Stimulated activated effector memory CD8-positive, alpha-beta T cell treated with anti-CD3 and anti-CD28 coated beads, Interleukin-12 subunit alpha, Interleukin-12 subunit beta, amount 100 ng/mL, for 72 hours (primary cell): ENCODE measurements around the gene PKP2.

Experiments used
- ATAC-seq: fragments of 150-1000 bp; cut with Tn5 transposase; 2 replicates; pipeline ENCODE4 v1.10.0; 2021
- DNase-seq, 2 donors: peaks; one replicate each; pipeline ENCODE4 v3.0.0; 2021 to 2022; ENCODE audit warnings: low spot score in 2 of 2
- H3K27ac Mint-ChIP-seq: one replicate; pipeline ENCODE4 v1.8.0; 2022; ENCODE audit warnings: mild to moderate bottlenecking, mixed read lengths
- H3K36me3 Mint-ChIP-seq: one replicate; pipeline ENCODE4 v1.8.0; 2022; ENCODE audit warnings: mild to moderate bottlenecking, mixed read lengths
- H3K4me1 Mint-ChIP-seq: one replicate; pipeline ENCODE4 v1.8.0; 2022; ENCODE audit warnings: mixed read lengths
- H3K4me3 Mint-ChIP-seq: one replicate; pipeline ENCODE4 v1.8.0; 2022; ENCODE audit warnings: mild to moderate bottlenecking, mixed read lengths
- H3K9me3 Mint-ChIP-seq: one replicate; pipeline ENCODE4 v1.8.0; 2022; ENCODE audit warnings: mixed read lengths

Gene PKP2

GRCh38 chr12:32820376-32820931 lies 76.1 kb downstream of the PKP2 start:
- Mint-ChIP-seq H3K36me3 (no peaks in the 10 kb centered on the region), H3K9me3 (no peaks in the 10 kb centered on the region), H3K4me3 (no peak overlapping the region), H3K27ac (no peak overlapping the region), H3K4me1 (no peaks in the 10 kb centered on the region)
- ATAC-seq (no peak), DNase-seq (no peak)

- Mint-ChIP-seq H3K27ac (no peak overlapping the region), H3K9me3 (no peaks in the 10 kb centered on the region), H3K4me3 (no peak overlapping the region), H3K36me3 (no peaks in the 10 kb centered on the region), H3K4me1 (no peaks in the 10 kb centered on the region)
- no peak for DNase-seq
- ATAC-seq: no peak
Measured at GRCh38 chr12:32819424-32819823, 77.2 kb downstream of the PKP2 start.

GRCh38 chr12:32811686-32812392 lies 84.7 kb downstream of the PKP2 start:
- Mint-ChIP-seq H3K9me3 (peaks cover 7% of the 10 kb centered on the region), H3K36me3 (no peaks in the 10 kb centered on the region), H3K4me1 (no peaks in the 10 kb centered on the region), H3K27ac (no peak overlapping the region), H3K4me3 (no peak overlapping the region)
- no peak for DNase-seq
- no peak for ATAC-seq

GRCh38 chr12:32809846-32810245 lies 86.7 kb downstream of the PKP2 start:
- DNase-seq (no peak), ATAC-seq (no peak)
- peaks cover 13% of the 10 kb centered on the region for H3K9me3 Mint-ChIP-seq
- no peaks in the 10 kb centered on the region for H3K4me1 Mint-ChIP-seq
- no peaks in the 10 kb centered on the region for H3K36me3 Mint-ChIP-seq
- no peak overlapping the region for H3K27ac Mint-ChIP-seq
- no peak overlapping the region for H3K4me3 Mint-ChIP-seq

- Mint-ChIP-seq H3K36me3 (no peaks in the 10 kb centered on the region), H3K4me1 (no peaks in the 10 kb centered on the region), H3K9me3 (peaks cover 13% of the 10 kb centered on the region), H3K27ac (no peak overlapping the region), H3K4me3 (no peak overlapping the region)
- no peak for DNase-seq
- ATAC-seq: no peak
Measured at GRCh38 chr12:32809196-32809595, 87.4 kb downstream of the PKP2 start.

DNA sequence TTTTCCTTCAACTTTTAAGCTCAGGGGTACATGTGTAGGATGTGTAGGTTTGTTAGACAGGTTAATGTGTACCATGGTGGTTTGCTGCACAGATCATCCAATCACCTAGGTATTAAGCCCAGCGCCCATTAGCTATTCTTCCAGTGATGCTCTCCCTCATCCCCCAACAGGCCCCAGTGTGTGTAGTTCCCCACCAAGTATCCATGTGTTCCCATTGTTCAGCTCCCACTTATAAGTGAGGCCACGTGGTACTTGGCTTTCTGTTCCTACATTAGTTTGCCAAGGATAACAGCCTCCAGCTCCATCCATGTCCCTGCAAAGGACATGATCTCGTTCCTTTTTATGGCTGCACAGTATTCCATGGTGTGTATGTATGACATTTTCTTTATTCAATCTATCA lies 92.3 kb downstream of the PKP2 start:
- H3K9me3 Mint-ChIP-seq: peaks cover 13% of the 10 kb centered on the region
- H3K27ac Mint-ChIP-seq: no peak overlapping the region
- H3K4me3 Mint-ChIP-seq: no peak overlapping the region
- ATAC-seq (no peak), DNase-seq (no peak)
- no peaks in the 10 kb centered on the region for H3K4me1 Mint-ChIP-seq
- H3K36me3 Mint-ChIP-seq: no peaks in the 10 kb centered on the region

DNA sequence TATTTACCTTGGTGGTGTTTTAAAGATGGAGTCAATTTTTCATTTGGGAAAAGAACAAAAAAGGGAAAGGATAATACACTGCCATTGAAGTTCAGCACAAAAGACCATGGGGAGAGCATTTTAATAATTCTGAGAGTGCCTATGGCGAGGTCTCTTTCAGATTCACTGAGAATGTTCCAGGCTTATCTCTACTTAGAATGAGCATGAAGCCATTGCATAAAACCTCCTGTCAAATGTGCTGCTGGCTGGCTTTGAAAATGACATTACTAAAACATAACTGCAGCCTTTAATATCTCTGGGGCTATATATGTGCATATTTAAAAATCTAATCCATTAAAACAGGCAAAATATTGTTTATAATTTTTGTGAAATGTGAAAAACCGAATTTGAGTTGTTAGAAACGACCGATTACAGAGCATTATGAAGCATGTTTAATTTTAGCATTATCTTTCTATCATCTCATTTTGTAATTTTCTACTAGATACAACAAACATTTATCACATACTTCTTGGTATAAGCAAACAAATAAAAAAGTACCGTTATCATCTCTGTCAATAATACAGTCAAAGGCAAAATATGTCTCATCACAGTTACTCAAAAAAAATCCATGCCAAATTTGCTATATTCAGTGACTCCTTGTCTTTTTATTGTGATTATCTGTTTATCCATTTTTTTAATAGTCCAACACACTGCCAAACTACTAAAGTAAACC lies 95.2 kb downstream of the PKP2 start:
- Mint-ChIP-seq H3K4me1 (no peaks in the 10 kb centered on the region), H3K9me3 (peaks cover 1% of the 10 kb centered on the region), H3K36me3 (no peaks in the 10 kb centered on the region), H3K27ac (no peak overlapping the region), H3K4me3 (no peak overlapping the region)
- no peak for DNase-seq
- no peak for ATAC-seq

DNA sequence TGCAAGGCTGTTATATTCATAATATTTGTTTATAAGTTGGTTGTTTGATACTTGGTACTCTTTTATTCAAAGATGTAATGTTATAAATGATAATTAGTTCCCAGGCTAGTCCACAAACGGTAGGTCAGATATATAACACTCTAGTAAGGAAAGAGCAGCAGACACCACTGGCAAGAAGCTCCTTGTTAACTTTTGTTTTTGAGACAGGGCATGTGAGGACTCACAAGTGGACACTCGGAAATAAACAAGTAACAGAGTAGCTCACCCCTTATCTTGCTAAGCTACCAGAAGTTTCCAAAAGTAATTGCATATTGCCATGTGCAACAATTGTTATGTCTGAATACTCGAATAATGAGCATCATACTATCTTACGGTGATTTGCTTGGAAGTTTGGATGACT lies 102.3 kb downstream of the PKP2 start:
- H3K27ac Mint-ChIP-seq: no peak overlapping the region
- H3K9me3 Mint-ChIP-seq: no peaks in the 10 kb centered on the region
- H3K4me1 Mint-ChIP-seq: no peaks in the 10 kb centered on the region
- ATAC-seq: no peak
- no peaks in the 10 kb centered on the region for H3K36me3 Mint-ChIP-seq
- no peak overlapping the region for H3K4me3 Mint-ChIP-seq
- no peak for DNase-seq

DNA sequence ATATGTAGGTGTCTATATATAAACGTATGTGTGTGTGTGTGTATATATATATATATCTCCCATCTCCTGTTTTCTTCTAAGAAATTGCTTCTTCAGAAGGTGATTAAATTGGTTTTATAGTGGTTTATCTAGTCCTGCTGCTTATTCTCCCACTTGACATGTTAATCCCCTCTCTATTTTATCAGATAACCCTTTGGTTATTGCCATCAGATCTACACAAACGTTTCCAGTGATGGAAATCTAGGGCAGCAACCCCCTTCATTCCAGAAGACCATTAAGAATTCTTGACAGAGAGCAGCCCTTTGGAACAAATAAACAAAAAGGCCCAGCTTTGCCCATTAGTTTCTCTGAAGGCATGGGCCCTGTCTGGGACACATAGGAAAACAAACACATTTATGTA lies 106.7 kb downstream of the PKP2 start:
- DNase-seq (no peak), ATAC-seq (no peak)
- Mint-ChIP-seq H3K4me3 (no peak overlapping the region), H3K4me1 (no peaks in the 10 kb centered on the region), H3K27ac (no peak overlapping the region), H3K36me3 (no peaks in the 10 kb centered on the region), H3K9me3 (no peaks in the 10 kb centered on the region)

DNA sequence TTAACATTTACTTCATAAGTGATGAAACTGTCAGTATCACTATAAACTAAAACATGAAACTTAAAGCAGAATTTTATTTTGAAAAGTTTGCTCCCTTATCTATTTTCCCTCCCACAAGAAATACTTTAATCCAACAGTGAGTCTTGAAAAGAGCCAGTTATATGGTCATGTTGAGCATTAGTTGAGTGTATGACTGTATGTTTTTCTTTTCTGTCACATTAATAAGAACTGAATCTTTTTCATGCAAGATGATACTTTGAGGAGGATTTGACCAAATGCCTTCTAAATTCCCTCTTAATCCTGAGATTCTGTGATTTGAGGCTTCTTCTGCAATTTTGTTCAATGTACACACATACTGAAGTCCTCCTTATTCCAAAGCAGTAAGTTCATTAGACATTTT lies 107.1 kb downstream of the PKP2 start:
- Mint-ChIP-seq H3K4me1 (no peaks in the 10 kb centered on the region), H3K27ac (no peak overlapping the region), H3K36me3 (no peaks in the 10 kb centered on the region), H3K4me3 (no peak overlapping the region), H3K9me3 (no peaks in the 10 kb centered on the region)
- DNase-seq (no peak), ATAC-seq (no peak)

GRCh38 chr12:32788405-32788804 lies 108.2 kb downstream of the PKP2 start:
- Mint-ChIP-seq H3K36me3 (no peaks in the 10 kb centered on the region), H3K4me3 (no peak overlapping the region), H3K9me3 (no peaks in the 10 kb centered on the region), H3K4me1 (no peaks in the 10 kb centered on the region), H3K27ac (no peak overlapping the region)
- ATAC-seq (no peak), DNase-seq (no peak)

GRCh38 chr12:32785557-32785956 lies 111.0 kb downstream of the PKP2 start:
- DNase-seq (no peak), ATAC-seq (no peak)
- Mint-ChIP-seq H3K27ac (no peak overlapping the region), H3K4me1 (no peaks in the 10 kb centered on the region), H3K36me3 (no peaks in the 10 kb centered on the region), H3K9me3 (no peaks in the 10 kb centered on the region), H3K4me3 (no peak overlapping the region)

DNA sequence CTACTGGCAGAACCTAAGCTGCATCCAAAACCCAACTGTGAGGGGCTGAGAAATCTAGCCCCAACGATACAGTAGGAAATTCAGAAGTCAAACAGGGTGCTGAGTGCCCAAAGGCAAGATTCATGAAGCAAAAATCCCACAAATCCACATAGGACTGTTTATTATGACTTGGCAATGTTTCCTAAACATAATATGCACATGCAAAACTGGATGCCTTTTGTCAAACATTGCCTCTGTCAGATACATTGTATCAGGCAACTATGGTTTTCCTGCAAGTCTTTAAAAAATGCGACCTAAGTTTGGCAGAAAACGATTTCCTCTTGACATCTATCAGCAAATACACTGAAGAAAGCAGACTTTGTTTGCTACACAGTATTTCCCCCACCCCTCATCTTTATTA lies 113.5 kb downstream of the PKP2 start:
- no peak overlapping the region for H3K4me3 Mint-ChIP-seq

DNA sequence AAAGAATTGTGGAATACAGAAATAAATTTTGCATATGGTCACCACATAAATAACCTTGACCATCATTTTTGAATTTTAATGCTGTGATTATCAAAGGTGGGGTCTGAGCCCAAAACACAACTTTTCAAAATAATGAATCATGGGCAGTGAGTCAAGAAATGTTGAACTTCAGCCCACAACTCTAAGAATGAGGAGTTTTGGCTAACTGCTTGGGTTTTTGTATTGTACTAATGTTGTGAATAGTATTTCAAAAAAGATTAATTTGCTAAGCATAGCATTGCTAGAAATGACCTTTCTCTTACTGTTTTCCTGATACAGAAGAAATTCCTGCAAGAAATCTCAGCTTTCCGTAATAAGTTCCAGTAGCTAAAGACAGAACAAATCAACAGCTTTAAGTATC lies 116.5 kb downstream of the PKP2 start:
- H3K9me3 Mint-ChIP-seq: no peaks in the 10 kb centered on the region
- H3K36me3 Mint-ChIP-seq: no peaks in the 10 kb centered on the region
- no peak overlapping the region for H3K27ac Mint-ChIP-seq
- H3K4me3 Mint-ChIP-seq: no peak overlapping the region
- DNase-seq (no peak), ATAC-seq (no peak)
- no peaks in the 10 kb centered on the region for H3K4me1 Mint-ChIP-seq

More for the DNA sequence above, 113.5 kb downstream of the PKP2 start:
- Mint-ChIP-seq H3K9me3 (no peaks in the 10 kb centered on the region), H3K4me1 (no peaks in the 10 kb centered on the region), H3K27ac (no peak overlapping the region), H3K36me3 (no peaks in the 10 kb centered on the region)
- no peak for ATAC-seq
- no peak for DNase-seq

DNA sequence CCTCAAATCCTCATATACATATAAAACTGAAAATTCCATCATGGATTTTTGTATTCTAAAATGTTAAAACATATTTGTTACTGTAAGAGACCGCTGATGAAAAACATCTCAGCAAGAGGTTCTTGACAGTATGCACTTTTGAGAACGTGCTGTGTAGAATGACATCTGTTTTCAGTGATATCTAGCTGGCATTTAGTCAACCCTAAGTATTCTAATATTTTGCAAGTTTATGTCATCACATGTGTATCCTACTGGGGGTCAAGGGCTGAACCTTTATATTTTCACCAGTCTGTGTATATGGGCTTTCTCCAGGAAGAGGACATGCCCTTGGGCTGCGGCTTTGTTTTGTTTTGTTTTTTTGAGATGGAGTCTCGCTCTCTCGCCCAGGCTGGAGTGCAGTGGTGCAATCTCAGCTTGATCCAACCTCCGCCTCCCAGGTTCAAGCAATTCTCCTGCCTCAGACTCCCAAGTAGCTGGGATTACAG lies 118.8 kb downstream of the PKP2 start:
- no peak overlapping the region for H3K27ac Mint-ChIP-seq

DNA sequence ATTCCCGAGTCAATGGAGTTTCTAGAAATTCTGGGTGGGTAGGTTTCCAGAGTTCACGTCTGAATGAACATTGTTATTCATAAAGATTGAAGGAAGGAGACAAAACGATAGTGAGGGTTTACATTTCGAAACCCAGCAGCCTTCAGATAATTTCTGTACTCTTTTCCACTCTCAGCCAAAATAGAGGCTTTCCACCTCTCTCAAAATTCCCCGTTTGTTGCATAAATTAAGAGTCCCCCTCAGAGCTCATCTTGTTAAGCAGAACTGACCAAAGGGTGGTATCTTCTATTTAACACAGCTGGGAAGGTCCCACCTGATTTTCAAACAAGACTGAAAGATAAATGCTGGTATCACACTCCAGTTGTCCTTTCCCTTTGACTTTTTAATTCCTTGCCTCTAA lies 119.4 kb downstream of the PKP2 start:
- ATAC-seq: no peak

More for the DNA sequence above, 118.8 kb downstream of the PKP2 start:
- Mint-ChIP-seq H3K36me3 (no peaks in the 10 kb centered on the region), H3K9me3 (no peaks in the 10 kb centered on the region), H3K4me3 (no peak overlapping the region), H3K4me1 (no peaks in the 10 kb centered on the region)
- ATAC-seq: no peak
- no peak for DNase-seq

More for the DNA sequence above, 119.4 kb downstream of the PKP2 start:
- no peaks in the 10 kb centered on the region for H3K9me3 Mint-ChIP-seq
- no peak overlapping the region for H3K4me3 Mint-ChIP-seq
- H3K36me3 Mint-ChIP-seq: no peaks in the 10 kb centered on the region
- no peaks in the 10 kb centered on the region for H3K4me1 Mint-ChIP-seq
- no peak for DNase-seq
- no peak overlapping the region for H3K27ac Mint-ChIP-seq
